OCI-LY3 (cell line): ENCODE results near the gene PPHLN1.

Source experiments
- H2AFZ ChIP-seq: fragments of 200-600, 300-600 bp; shearing (Covaris generic); 2 replicates; pipeline ENCODE4 v1.6.0; 2014; ENCODE audit warnings: antibody characterized with exemption, low read depth, low read length
- H3K27ac ChIP-seq: fragments of 200-600, 300-600 bp; sonication (generic); 2 replicates; pipeline ENCODE4 v1.5.1; 2014; ENCODE audit warnings: mild to moderate bottlenecking, low read length, moderate library complexity, mixed read lengths
- H3K27me3 ChIP-seq: fragments of 200-600, 300-600 bp; sonication (generic); 2 replicates; pipeline ENCODE4 v1.6.1; 2014; ENCODE audit warnings: low read depth, low read length, mixed read lengths
- H3K36me3 ChIP-seq: fragments of 200-600, 300-600 bp; sonication (generic); replicated peaks from 2 replicates; pipeline ENCODE3; 2014; ENCODE audit warnings: low read depth, low read length, mixed read lengths
- H3K4me1 ChIP-seq: fragments of 300-600, 200-600 bp; sonication (generic); 2 replicates; pipeline ENCODE4 v1.6.1; 2014; ENCODE audit warnings: low read length, mixed read lengths
- H3K4me2 ChIP-seq: fragments of 200-600, 300-600 bp; sonication (generic); 2 replicates; pipeline ENCODE4 v1.6.1; 2014; ENCODE audit warnings: low read length, mixed read lengths
- H3K4me3 ChIP-seq: fragments of 300-600, 200-600 bp; sonication (generic); 2 replicates; pipeline ENCODE4 v1.5.1; 2014; ENCODE audit warnings: antibody characterized with exemption, mild to moderate bottlenecking, low read length, moderate library complexity
- H3K79me2 ChIP-seq: fragments of 300-600, 200-600 bp; shearing (Covaris generic); 2 replicates; pipeline ENCODE4 v1.6.1; 2014; ENCODE audit warnings: mild to moderate bottlenecking, low read length, mixed read lengths
- H3K9ac ChIP-seq: fragments of 300-600, 200-600 bp; shearing (Covaris generic); 2 replicates; pipeline ENCODE4 v1.6.0; 2014; ENCODE audit warnings: mild to moderate bottlenecking, low read length, moderate library complexity
- H3K9me3 ChIP-seq: fragments of 200-600, 300-600 bp; shearing (Covaris generic); 2 replicates; pipeline ENCODE4 v1.6.1; 2014; ENCODE audit warnings: low read length, mixed read lengths; ENCODE audit not compliant: insufficient read depth
- H4K20me1 ChIP-seq: fragments of 200-600, 300-600 bp; sonication (generic); 2 replicates; pipeline ENCODE4 v1.6.1; 2016; ENCODE audit warnings: low read length, mixed read lengths; ENCODE audit not compliant: insufficient read depth
- CTCF ChIP-seq: fragments of 200-600, 300-600 bp; sonication (generic); IDR thresholded peaks from 2 replicates; pipeline ENCODE4 v1.5.1; 2014; ENCODE audit warnings: antibody characterized with exemption, low read length, low read depth
- EZH2phosphoT487 ChIP-seq: fragments of 200-600 bp; shearing (Covaris generic); IDR thresholded peaks from 2 replicates; pipeline ENCODE4 v1.6.1; 2018; ENCODE audit warnings: antibody characterized with exemption, mixed run types, low read depth

The PPHLN1 gene

GRCh38 chr12:42440608-42441007, 114.6 kb downstream of the PPHLN1 start:
- Histone ChIP-seq H3K27ac (peak overlapping the region; percentile 16; the same call in 1 of the 2 replicates), H3K36me3 (peaks cover 12% of the 10 kb centered on the region), H3K4me1 (peaks cover 13% of the 10 kb centered on the region), H3K27me3 (no peaks in the 10 kb centered on the region), H3K79me2 (no peaks in the 10 kb centered on the region), H3K9ac (no peak overlapping the region), H3K9me3 (no peaks in the 10 kb centered on the region), H4K20me1 (no peaks in the 10 kb centered on the region), H3K4me2 (peak overlapping the region; percentile 71), H3K4me3 (peak overlapping the region; percentile 41; the same call in 1 of the 2 replicates), H2AFZ (no peak overlapping the region)
- TF ChIP-seq CTCF (no peak), EZH2phosphoT487 (no peak)

- peaks cover 16% of the 10 kb centered on the region for H3K4me1 ChIP-seq
- no peak overlapping the region for H2AFZ ChIP-seq
- no peak overlapping the region for H3K27ac ChIP-seq
- H3K4me2 ChIP-seq, result no peak overlapping the region
- H4K20me1 ChIP-seq, result no peaks in the 10 kb centered on the region
- TF ChIP-seq EZH2phosphoT487, result no peak
- no peak for TF ChIP-seq CTCF
- no peak overlapping the region for H3K9ac ChIP-seq
- H3K27me3 ChIP-seq, result no peaks in the 10 kb centered on the region
- H3K36me3 ChIP-seq, result peaks cover 19% of the 10 kb centered on the region
- H3K9me3 ChIP-seq, result no peaks in the 10 kb centered on the region
- no peaks in the 10 kb centered on the region for H3K79me2 ChIP-seq
- no peak overlapping the region for H3K4me3 ChIP-seq
These were observed 116.4 kb downstream of the PPHLN1 start for GRCh38 chr12:42442311-42442759.

GRCh38 chr12:42442888-42443287, 116.9 kb downstream of the PPHLN1 start:
- TF ChIP-seq CTCF, result no peak

GRCh38 chr12:42444192-42444943, 118.4 kb downstream of the PPHLN1 start:
- no peaks in the 10 kb centered on the region for H4K20me1 ChIP-seq
- TF ChIP-seq CTCF (no peak), EZH2phosphoT487 (no peak)
- peaks cover 26% of the 10 kb centered on the region for H3K36me3 ChIP-seq
- H3K4me3 ChIP-seq, result no peak overlapping the region
- H3K9me3 ChIP-seq, result no peaks in the 10 kb centered on the region
- H3K27me3 ChIP-seq, result no peaks in the 10 kb centered on the region
- H3K27ac ChIP-seq, result no peak overlapping the region
- H3K4me2 ChIP-seq, result no peak overlapping the region
- no peaks in the 10 kb centered on the region for H3K79me2 ChIP-seq
- no peak overlapping the region for H3K9ac ChIP-seq
- peaks cover 24% of the 10 kb centered on the region for H3K4me1 ChIP-seq
- no peak overlapping the region for H2AFZ ChIP-seq

More at GRCh38 chr12:42442888-42443287, 116.9 kb downstream of the PPHLN1 start:
- H3K27ac ChIP-seq, result no peak overlapping the region
- H3K79me2 ChIP-seq, result no peaks in the 10 kb centered on the region
- no peaks in the 10 kb centered on the region for H3K27me3 ChIP-seq
- no peak overlapping the region for H2AFZ ChIP-seq
- H3K36me3 ChIP-seq, result peaks cover 21% of the 10 kb centered on the region
- H4K20me1 ChIP-seq, result no peaks in the 10 kb centered on the region
- H3K9ac ChIP-seq, result no peak overlapping the region
- no peaks in the 10 kb centered on the region for H3K9me3 ChIP-seq
- no peak overlapping the region for H3K4me2 ChIP-seq
- H3K4me1 ChIP-seq, result peaks cover 21% of the 10 kb centered on the region
- no peak overlapping the region for H3K4me3 ChIP-seq
